ENCODE data around the gene MAPKAP1. TPM values are rescaled to one million over a fixed set of nuclear protein-coding genes. Genes with fewer than 3 reads are reported as not detected.

The MAPKAP1 gene
- total and polyA plus RNA-seq, 2 of the 13 experiments (the other 11 are each of a cell fraction or from before 2014, with no cell fraction given), result 45.0 to 64.3 TPM

GRCh38 chr9:125754096-125754495 is 47.1 kb upstream of the MAPKAP1 start (continued):
- no peak for TF ChIP-seq SNAI1 (CRISPR knock-in tag; IDR thresholded peaks at IDR 0.05; ENCODE audit: borderline replicate concordance)
- TF ChIP-seq TEF (CRISPR knock-in tag; IDR thresholded peaks at IDR 0.05), result no peak
- no peak for TF ChIP-seq ZNF776 (CRISPR knock-in tag; IDR thresholded peaks at IDR 0.05)
- no peak for TF ChIP-seq CHD4 (IDR thresholded peaks at IDR 0.05; ENCODE audit: borderline replicate concordance, low read length)
- TF ChIP-seq ZFP62 (CRISPR knock-in tag; IDR thresholded peaks at IDR 0.05), result no peak

- intact Hi-C loops (cut with micrococcal nuclease; ENCODE audit: unreplicated experiment), result no loop called here
- DNase-seq (ENCODE audit: low spot score) (no peak), FAIRE-seq (no peak), ATAC-seq (no peak)
- CTCF ChIA-PET (ENCODE audit: low intra/inter-chr PET ratio, low total read pairs), result no interaction called here
- Histone ChIP-seq H3K4me3 (replicated peaks in 1 of 3; ENCODE audit: insufficient read depth in 1 of 3, low read depth in 2 of 3, low read length in 3 of 3) (no peak overlapping the region), H3K4me2 (ENCODE audit: low read depth, low read length) (no peak overlapping the region), H3K27ac (ENCODE audit: extremely low read length, insufficient read depth, low read length) (no peak overlapping the region), H3K4me1 (ENCODE audit: insufficient read depth, low read length) (peaks cover 44% of the 10 kb centered on the region), H4K20me1 (ENCODE audit: insufficient read depth, low read length) (no peaks in the 10 kb centered on the region), H3K36me3 (replicated peaks in 1 of 2; ENCODE audit: control insufficient read depth in 1 of 2, insufficient read depth in 2 of 2, low read length in 2 of 2) (no peaks in the 10 kb centered on the region; a peak in 1 of 5 replicates), H3K9me3 (ENCODE audit: low read length) (no peaks in the 10 kb centered on the region), H2AFZ (ENCODE audit: low read length) (no peak overlapping the region), H3K79me2 (ENCODE audit: insufficient read depth, low read length) (no peaks in the 10 kb centered on the region), H3K9ac (ENCODE audit: insufficient read depth, low read depth, low read length) (no peak overlapping the region), H3K27me3 (ENCODE audit: control insufficient read depth in 1 of 2, insufficient read depth in 2 of 2, low read length in 2 of 2) (no peaks in the 10 kb centered on the region)
- no TSS peak for BruUV-seq (replicated peaks)
- no peak for TF ChIP-seq POLR2A (IDR thresholded peaks at IDR 0.05; ENCODE audit: insufficient read depth in 1 of 2, low read depth in 2 of 2, low read length in 2 of 2)
- TF ChIP-seq KLF13 (CRISPR knock-in tag; IDR thresholded peaks at IDR 0.05), result no peak
- in situ Hi-C loops (cut with HindIII; ENCODE audit: extremely low pct_ligation_motif_present, low pct_unique_long_range_greater_than_20kb), result no loop called here
- POLR2A ChIA-PET, result no interaction called here
- 91% methylated on average over 3 of the region's 3 CpGs for WGBS (ENCODE audit: low lambda C conversion rate)
These were observed 45.1 kb upstream of the MAPKAP1 start for GRCh38 chr9:125752070-125752628.

All from HepG2 (cell line).